Cardiac muscle cell (in vitro differentiated cells and primary cell): ENCODE data around the gene CEACAM5. TPM values are rescaled to one million over a fixed set of nuclear protein-coding genes. Genes with fewer than 3 reads are reported as not detected.

Experiments used
- DNase-seq, 2 donors: peaks; one replicate each; pipeline versions ENCODE4 v3.0.0 to v3.0.0-alpha.2; 2010 to 2017; ENCODE audit warnings: low read depth in 1 of 2, low spot score in 1 of 2
- H3K27ac ChIP-seq: fragments of 200-600 bp; sonication (generic); 2 replicates; pipeline ENCODE4 v1.5.1; 2016
- H3K27me3 ChIP-seq: fragments of 200-600 bp; sonication (generic); 2 replicates; pipeline ENCODE4 v1.6.0; 2016; ENCODE audit warnings: control low read depth
- H3K36me3 ChIP-seq: fragments of 200-600 bp; sonication (generic); 2 replicates; pipeline ENCODE4 v1.5.1; 2016; ENCODE audit warnings: control low read depth
- H3K4me1 ChIP-seq: fragments of 200-600 bp; sonication (generic); 2 replicates; pipeline ENCODE4 v1.8.1; 2017; ENCODE audit warnings: low read depth, mild to moderate bottlenecking, mixed run types
- H3K4me3 ChIP-seq: fragments of 200-600 bp; sonication (generic); 2 replicates; pipeline ENCODE4 v1.5.1; 2016; ENCODE audit warnings: mild to moderate bottlenecking
- H3K9me3 ChIP-seq: fragments of 200-600 bp; sonication (generic); 2 replicates; pipeline ENCODE4 v1.5.1; 2017; ENCODE audit warnings: low read depth, mild to moderate bottlenecking, control low read depth
- CTCF ChIP-seq: IDR thresholded peaks from 2 replicates; pipeline ENCODE4 v1.5.1; 2012; ENCODE audit warnings: low read depth, mild to moderate bottlenecking, low read length
- polyA plus RNA-seq: library from polyadenylated mRNA; unstranded; fragments of >200 nt; fragmentation: Nextera tagmentation; extraction: Ambion mirVana; gene quantifications from 2 replicates; pipeline ENCODE4 v1.2.1, GENCODE V29; 2016
- total RNA-seq: library from RNA; depleted of rRNA; stranded (reverse); fragments of >200 nt; gene quantifications from 2 replicates; pipeline ENCODE4 v1.2.3, GENCODE V29; 2016

CEACAM5 gene
- total and polyA plus RNA-seq, 2 experiments from 2014 or later, result not detected

DNA sequence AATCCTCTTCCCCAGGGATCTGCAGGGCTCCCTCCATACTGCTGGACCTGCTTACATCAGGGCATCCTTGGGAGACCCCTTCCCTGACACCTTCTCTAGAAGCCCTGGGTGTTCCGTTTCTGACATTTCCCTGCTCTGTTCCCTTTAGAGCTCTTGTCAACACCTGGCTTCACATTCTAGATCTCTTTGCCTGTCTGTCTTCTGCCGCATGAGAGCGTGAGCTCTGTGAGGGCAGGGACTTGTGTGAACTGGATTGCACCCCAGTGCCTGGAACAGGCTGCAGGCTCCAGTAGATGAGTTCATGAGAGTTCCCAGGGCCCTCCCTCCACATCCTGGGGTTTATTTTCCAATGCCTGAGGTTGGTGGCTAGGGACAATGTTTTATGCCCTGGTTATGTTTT, 21.0 kb upstream of the CEACAM5 start:
- Histone ChIP-seq H3K9me3 (no peaks in the 10 kb centered on the region), H3K4me1 (no peaks in the 10 kb centered on the region)
- TF ChIP-seq CTCF, result no peak

DNA sequence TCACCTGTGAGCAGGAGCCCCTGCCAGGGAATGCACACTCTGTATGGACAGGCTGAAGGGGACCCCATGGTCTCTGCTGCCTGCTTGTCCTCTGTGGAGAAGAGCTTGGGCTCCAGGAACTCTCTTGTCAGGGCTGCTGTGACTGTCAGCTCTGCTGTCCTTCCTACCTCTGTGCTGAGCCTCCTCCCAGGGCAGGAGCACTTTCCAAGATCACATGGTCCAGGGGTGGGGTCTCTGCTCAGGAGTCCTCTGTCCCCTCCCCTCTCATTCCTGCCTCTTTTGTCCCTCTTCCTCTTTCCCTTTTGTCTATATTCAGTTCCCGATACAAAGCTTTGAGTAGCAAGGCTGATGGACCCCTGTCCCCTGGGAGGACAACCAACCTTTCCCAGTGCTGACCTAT, 20.3 kb upstream of the CEACAM5 start, which contains the start of gene CEACAM7:
Gene CEACAM7 (minus strand): TSS at position 173 of the 400 bp plus-strand sequence. CDS start 105 bp downstream, at position 68.
- Histone ChIP-seq H3K4me3 (no peak within 1 kb of the TSS), H3K36me3 (no peaks in the 10 kb centered on the region), H3K4me1 (no peaks in the 10 kb centered on the region), H3K27ac (no peak within 1 kb of the TSS), H3K27me3 (no peaks in the 10 kb centered on the region), H3K9me3 (no peaks in the 10 kb centered on the region)
- DNase-seq, result no peak
- TF ChIP-seq CTCF, result no peak

More for the DNA sequence above, 21.0 kb upstream of the CEACAM5 start:
- Histone ChIP-seq H3K4me3 (no peak overlapping the region), H3K36me3 (no peaks in the 10 kb centered on the region), H3K27me3 (no peaks in the 10 kb centered on the region), H3K27ac (no peak overlapping the region)
- DNase-seq, result no peak

DNA sequence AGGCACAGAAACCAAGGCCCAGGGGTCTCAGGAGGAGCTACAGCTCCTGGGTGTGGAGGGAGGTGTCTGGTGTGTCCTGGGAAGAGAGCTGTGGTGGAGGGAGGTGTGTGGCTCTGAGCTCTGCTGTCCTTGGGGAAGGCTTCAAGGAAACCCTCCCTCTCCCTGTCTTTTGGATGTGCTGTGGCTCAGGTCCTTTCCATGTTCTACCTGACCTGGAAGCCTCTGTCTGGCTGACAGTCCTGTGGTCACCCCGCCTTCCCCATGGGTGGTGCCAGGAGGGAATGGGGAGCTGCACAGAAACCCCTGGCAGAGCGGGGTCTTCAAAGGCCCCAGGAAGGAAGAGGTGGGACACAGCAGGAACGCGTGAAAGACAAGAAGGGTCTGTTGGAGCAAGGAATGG, 19.7 kb upstream of the CEACAM5 start:
- Histone ChIP-seq H3K27me3 (no peaks in the 10 kb centered on the region), H3K27ac (no peak overlapping the region), H3K4me1 (no peaks in the 10 kb centered on the region), H3K9me3 (no peaks in the 10 kb centered on the region), H3K36me3 (no peaks in the 10 kb centered on the region), H3K4me3 (no peak overlapping the region)
- DNase-seq, result no peak
- TF ChIP-seq CTCF, result no peak

GRCh38 chr19:41689993-41690800, 18.2 kb upstream of the CEACAM5 start:
- no peaks in the 10 kb centered on the region for H3K27me3 ChIP-seq
- H3K36me3 ChIP-seq, result no peaks in the 10 kb centered on the region
- no peak overlapping the region for H3K4me3 ChIP-seq
- H3K9me3 ChIP-seq, result no peaks in the 10 kb centered on the region
- no peak for TF ChIP-seq CTCF
- H3K27ac ChIP-seq, result no peak overlapping the region
- no peak for DNase-seq
- H3K4me1 ChIP-seq, result no peaks in the 10 kb centered on the region

- Histone ChIP-seq H3K4me3 (no peak overlapping the region), H3K36me3 (no peaks in the 10 kb centered on the region), H3K9me3 (no peaks in the 10 kb centered on the region), H3K27me3 (no peaks in the 10 kb centered on the region), H3K4me1 (no peaks in the 10 kb centered on the region), H3K27ac (no peak overlapping the region)
- no peak for TF ChIP-seq CTCF
- no peak for DNase-seq
Observed at GRCh38 chr19:41690801-41691065, 17.7 kb upstream of the CEACAM5 start.
